RWPE2 (cell line): ENCODE measurements around the gene TOR4A.
A peak's percentile ranks its signal among the peaks of the same experiment; 100 is the strongest.

ENCODE experiments used
- ATAC-seq: fragments of 200-7000 bp; cut with Tn5 transposase; 3 replicates; pipeline ENCODE4 v1.9.1; 2021; ENCODE audit warnings: low read depth
- DNase-seq: peaks from one replicate; pipeline ENCODE4 v3.0.0-alpha.2; 2020; ENCODE audit warnings: low spot score
- H3K27ac ChIP-seq: fragments of 450-650 bp; 2 replicates; pipeline ENCODE4 v1.5.1; 2017; ENCODE audit warnings: mild to moderate bottlenecking; ENCODE audit not compliant: poor library complexity, severe bottlenecking
- H3K27me3 ChIP-seq: fragments of 250-450 bp; sonication (Bioruptor Pico); 2 replicates; pipeline ENCODE4 v1.5.1; 2021; ENCODE audit warnings: mild to moderate bottlenecking, moderate library complexity; ENCODE audit not compliant: insufficient read depth, poor library complexity, severe bottlenecking
- H3K36me3 ChIP-seq: fragments of 250-450 bp; sonication (Bioruptor Pico); 2 replicates; pipeline ENCODE4 v1.5.1; 2020; ENCODE audit warnings: low read depth, mild to moderate bottlenecking, moderate library complexity
- H3K4me1 ChIP-seq: fragments of 250-450 bp; sonication (Bioruptor Pico); 2 replicates; pipeline ENCODE4 v1.5.1; 2021; ENCODE audit warnings: mild to moderate bottlenecking, moderate library complexity; ENCODE audit not compliant: insufficient read depth, poor library complexity, severe bottlenecking
- H3K4me3 ChIP-seq: fragments of 250-450 bp; sonication (Bioruptor Pico); 2 replicates; pipeline ENCODE4 v1.5.1; 2021; ENCODE audit warnings: mild to moderate bottlenecking, moderate library complexity; ENCODE audit not compliant: severe bottlenecking
- H3K9me3 ChIP-seq: fragments of 250-450 bp; sonication (Bioruptor Pico); 2 replicates; pipeline ENCODE4 v1.5.1; 2021; ENCODE audit warnings: mild to moderate bottlenecking, moderate library complexity; ENCODE audit not compliant: severe bottlenecking
- CTCF ChIP-seq: fragments of 450-650 bp; IDR thresholded peaks from one replicate; pipeline ENCODE4 v1.5.1; 2017; ENCODE audit warnings: mild to moderate bottlenecking, moderate library complexity; ENCODE audit not compliant: poor library complexity, severe bottlenecking

Gene TOR4A

GRCh38 chr9:137279741-137280473 lies 2.4 kb downstream of the TOR4A start:
- Histone ChIP-seq H3K27ac (no peak overlapping the region), H3K4me3 (no peak overlapping the region), H3K9me3 (no peaks in the 10 kb centered on the region), H3K4me1 (peaks cover 8% of the 10 kb centered on the region), H3K36me3 (peaks cover 42% of the 10 kb centered on the region), H3K27me3 (no peaks in the 10 kb centered on the region)
- TF ChIP-seq CTCF: no peak
- ATAC-seq: no peak
- DNase-seq: no peak

GRCh38 chr9:137280474-137281344 lies 3.2 kb downstream of the TOR4A start:
- Histone ChIP-seq H3K27ac (no peak overlapping the region), H3K4me1 (peaks cover 8% of the 10 kb centered on the region), H3K27me3 (no peaks in the 10 kb centered on the region), H3K36me3 (peaks cover 42% of the 10 kb centered on the region), H3K9me3 (no peaks in the 10 kb centered on the region), H3K4me3 (no peak overlapping the region)
- DNase-seq (no peak), ATAC-seq (no peak)
- no peak for TF ChIP-seq CTCF

GRCh38 chr9:137281345-137282116 lies 4.0 kb downstream of the TOR4A start:
- DNase-seq (no peak), ATAC-seq (no peak)
- H3K27me3 ChIP-seq: no peaks in the 10 kb centered on the region

GRCh38 chr9:137286975-137287383 lies 9.5 kb downstream of the TOR4A start:
- Histone ChIP-seq H3K27me3 (no peaks in the 10 kb centered on the region), H3K27ac (no peak overlapping the region), H3K4me1 (no peaks in the 10 kb centered on the region), H3K36me3 (peaks cover 17% of the 10 kb centered on the region), H3K4me3 (no peak overlapping the region), H3K9me3 (no peaks in the 10 kb centered on the region)
- DNase-seq: no peak
- TF ChIP-seq CTCF: peak; percentile 71
- peak; percentile 93 for ATAC-seq

More at GRCh38 chr9:137281345-137282116, 4.0 kb downstream of the TOR4A start:
- no peak for TF ChIP-seq CTCF
- Histone ChIP-seq H3K36me3 (peaks cover 42% of the 10 kb centered on the region), H3K27ac (no peak overlapping the region), H3K9me3 (no peaks in the 10 kb centered on the region), H3K4me3 (no peak overlapping the region), H3K4me1 (peaks cover 8% of the 10 kb centered on the region)
